Neural progenitor cell (in vitro differentiated cells): ENCODE results near the gene SLC46A1.

Experiments used
- EZH2phosphoT487 ChIP-seq: fragments of 200-600 bp; sonication (generic); IDR thresholded peaks from 2 replicates; pipeline ENCODE4 v1.6.1; 2017; ENCODE audit warnings: antibody characterized with exemption
- TF ChIP-seq, protein P1 (sequence below): fragments of 200-600 bp; sonication (generic); IDR thresholded peaks from 2 replicates; pipeline ENCODE4 v1.5.1; 2017; ENCODE audit warnings: antibody characterized with exemption, mild to moderate bottlenecking

DNA sequence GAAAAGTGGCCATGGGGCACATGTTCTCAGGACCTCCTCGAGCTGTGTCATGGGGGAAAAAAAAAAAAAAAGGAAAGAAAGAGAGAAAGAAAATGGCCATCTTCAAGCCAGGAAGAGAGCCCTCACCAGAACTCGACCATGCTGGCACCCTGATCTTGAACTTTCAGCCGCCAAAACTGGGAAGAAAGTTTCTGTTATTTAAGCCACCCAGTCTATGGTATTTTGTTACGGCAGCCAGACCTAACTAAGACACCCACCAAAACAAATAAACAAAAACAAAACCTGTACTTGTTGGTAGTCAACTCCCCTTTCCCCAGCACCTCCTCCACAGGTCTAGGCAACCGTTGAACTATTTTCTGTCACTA is 41.4 kb upstream of the SLC46A1 start:
- no peak for TF ChIP-seq EZH2phosphoT487
- TF ChIP-seq, protein P1, sequence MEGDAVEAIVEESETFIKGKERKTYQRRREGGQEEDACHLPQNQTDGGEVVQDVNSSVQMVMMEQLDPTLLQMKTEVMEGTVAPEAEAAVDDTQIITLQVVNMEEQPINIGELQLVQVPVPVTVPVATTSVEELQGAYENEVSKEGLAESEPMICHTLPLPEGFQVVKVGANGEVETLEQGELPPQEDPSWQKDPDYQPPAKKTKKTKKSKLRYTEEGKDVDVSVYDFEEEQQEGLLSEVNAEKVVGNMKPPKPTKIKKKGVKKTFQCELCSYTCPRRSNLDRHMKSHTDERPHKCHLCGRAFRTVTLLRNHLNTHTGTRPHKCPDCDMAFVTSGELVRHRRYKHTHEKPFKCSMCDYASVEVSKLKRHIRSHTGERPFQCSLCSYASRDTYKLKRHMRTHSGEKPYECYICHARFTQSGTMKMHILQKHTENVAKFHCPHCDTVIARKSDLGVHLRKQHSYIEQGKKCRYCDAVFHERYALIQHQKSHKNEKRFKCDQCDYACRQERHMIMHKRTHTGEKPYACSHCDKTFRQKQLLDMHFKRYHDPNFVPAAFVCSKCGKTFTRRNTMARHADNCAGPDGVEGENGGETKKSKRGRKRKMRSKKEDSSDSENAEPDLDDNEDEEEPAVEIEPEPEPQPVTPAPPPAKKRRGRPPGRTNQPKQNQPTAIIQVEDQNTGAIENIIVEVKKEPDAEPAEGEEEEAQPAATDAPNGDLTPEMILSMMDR = no peak
